Right forelimb (tissue), 1 donor: ENCODE measurements around the gene NUCKS1.

Experiments
- DNase-seq: peaks from one replicate; pipeline ENCODE4 v3.0.0-alpha.2; 2018

NUCKS1 gene

DNA sequence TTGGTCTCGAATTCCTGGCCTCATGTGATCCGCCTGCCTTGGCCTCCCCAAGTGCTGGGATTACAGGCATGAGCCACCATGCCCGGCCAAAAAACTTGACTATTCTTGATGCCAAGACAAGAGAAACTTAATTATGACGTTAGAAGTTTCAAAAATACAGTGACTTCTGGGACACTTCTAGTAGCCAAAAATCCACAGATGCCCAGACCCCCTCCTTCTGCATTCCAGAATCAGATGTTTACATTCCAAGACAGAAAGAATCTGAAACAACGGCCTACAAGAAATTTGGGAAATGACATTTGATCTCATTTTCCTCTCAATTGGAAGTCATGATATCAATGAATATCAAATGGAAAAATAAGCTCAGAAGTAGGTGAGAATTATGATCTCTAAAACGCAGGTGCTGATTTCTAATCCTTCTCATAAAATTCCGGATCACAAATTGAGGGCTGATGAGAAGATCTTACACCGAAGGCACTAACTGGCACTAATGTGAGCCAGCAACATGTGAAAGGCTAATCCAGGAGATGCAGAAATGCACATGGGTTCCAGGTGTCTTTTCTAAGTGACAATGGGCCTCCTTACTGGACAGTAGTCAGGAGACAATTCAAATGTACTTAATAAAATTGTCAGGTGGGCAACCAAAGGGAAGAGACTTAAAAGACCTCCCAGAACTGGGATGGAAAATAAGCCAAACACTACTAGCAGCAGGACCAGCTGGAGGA, 19.8 kb upstream of the NUCKS1 start:
- DNase-seq = no peak

DNA sequence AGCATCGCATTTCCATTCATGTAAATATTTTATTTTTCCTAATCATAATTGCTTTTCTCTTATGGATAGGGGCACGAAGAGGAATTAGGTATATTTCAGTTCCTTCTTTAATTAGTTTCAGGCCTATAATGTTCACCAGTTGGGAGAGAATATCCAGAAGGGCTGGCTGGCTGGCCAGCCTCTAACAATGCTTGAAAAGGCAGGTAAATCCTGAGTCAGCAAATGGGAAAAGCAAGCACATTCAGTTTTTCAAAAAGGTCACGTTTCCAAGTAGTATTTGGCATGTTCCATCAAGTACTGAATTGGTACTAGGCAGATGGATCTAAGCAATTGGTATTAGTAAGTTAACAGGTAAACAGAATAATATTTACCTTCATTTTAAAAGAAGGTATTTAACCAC, 17.3 kb upstream of the NUCKS1 start:
- DNase-seq = no peak

DNA sequence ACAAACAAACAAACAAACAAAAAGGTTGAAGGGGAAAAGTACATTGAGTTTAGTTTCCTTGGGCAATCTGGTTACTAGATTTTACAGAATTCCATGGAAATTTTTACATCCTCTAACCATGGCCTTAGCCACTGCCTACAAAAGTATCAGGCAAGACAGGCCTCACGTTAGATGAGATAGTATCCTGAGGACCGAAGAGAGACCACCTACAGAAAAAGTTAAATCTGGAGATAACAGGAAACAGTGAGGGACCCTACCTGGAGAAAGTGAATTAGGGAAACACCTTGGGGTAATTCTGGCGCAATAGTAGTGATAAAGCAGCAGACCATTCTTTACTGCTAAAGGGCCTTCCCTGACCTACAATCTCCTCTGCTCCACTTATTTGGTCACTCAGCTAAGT, 16.6 kb upstream of the NUCKS1 start:
- no peak for DNase-seq

GRCh38 chr1:205766038-205766437, 16.1 kb upstream of the NUCKS1 start:
- no peak for DNase-seq

DNA sequence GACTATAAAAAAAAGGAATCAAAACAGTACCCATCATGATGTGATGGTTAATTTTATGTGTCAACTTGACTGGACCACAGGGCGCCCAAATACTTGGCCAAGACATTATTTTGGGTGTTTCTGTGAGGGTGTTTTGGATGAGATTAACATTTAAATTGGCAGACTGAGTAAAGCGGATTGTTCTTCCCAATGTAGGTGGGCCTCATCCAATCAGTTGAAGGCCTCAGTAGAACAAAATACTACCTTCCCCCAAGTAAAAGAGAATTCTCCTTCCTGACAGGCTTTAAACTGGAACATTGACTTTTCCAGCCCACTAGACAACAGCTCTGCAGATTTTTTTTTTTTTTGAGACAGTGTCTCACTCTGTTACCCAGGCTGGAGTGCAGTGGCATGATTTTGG, 14.6 kb upstream of the NUCKS1 start:
- DNase-seq = no peak

- DNase-seq = no peak
Measured at GRCh38 chr1:205763980-205764379, 14.0 kb upstream of the NUCKS1 start.

GRCh38 chr1:205760606-205761005, 10.6 kb upstream of the NUCKS1 start:
- no peak for DNase-seq

GRCh38 chr1:205756552-205756951, 6.6 kb upstream of the NUCKS1 start:
- DNase-seq = no peak

DNA sequence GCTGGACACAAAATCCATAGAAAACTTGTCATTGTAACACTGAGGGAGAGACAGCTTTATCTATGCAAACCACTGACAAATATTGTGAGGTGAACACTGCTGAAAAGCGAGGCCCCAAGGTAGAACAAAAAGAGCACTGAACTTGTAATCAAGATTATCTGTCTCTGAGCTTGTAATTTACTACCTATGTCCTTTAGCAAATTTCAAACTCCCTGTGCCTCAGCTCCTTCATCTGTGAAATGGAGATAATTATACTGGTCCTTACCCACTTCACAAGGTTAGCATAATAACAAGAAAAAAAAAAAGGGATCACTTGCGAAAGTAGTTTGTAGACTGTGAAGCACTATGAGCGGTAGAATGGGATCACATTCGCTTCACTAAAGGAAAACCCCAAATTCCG, 4.9 kb upstream of the NUCKS1 start:
- no peak for DNase-seq

DNA sequence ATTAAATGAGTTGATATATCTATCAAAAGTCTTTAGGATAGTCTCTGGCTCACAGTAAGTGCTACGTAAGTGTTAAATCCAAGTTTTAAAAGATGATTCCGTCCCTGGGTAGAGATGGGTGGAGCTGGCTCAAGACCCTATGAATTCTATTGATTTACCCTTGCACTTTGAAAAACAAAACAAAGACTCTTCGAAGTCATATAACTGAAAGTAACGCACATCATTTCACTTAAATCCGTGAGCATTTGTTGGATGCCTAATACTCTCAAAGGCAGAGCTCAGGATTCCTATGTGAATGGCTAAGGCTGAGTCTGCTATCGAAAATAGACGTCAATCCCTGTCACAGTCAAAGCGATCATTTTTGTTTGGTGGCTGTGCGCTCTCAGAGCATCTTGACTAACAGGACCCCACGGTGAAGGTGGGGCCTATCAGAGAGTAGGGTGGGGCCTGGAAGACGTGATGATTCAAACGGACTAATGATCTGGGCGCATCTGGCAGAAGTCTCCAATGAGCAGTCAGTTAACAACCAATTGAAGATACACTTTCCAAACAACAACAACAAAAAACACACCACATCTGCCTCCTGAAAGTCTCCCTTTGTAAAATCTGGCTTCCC, 1.2 kb upstream of the NUCKS1 start:
- no peak for DNase-seq

DNA sequence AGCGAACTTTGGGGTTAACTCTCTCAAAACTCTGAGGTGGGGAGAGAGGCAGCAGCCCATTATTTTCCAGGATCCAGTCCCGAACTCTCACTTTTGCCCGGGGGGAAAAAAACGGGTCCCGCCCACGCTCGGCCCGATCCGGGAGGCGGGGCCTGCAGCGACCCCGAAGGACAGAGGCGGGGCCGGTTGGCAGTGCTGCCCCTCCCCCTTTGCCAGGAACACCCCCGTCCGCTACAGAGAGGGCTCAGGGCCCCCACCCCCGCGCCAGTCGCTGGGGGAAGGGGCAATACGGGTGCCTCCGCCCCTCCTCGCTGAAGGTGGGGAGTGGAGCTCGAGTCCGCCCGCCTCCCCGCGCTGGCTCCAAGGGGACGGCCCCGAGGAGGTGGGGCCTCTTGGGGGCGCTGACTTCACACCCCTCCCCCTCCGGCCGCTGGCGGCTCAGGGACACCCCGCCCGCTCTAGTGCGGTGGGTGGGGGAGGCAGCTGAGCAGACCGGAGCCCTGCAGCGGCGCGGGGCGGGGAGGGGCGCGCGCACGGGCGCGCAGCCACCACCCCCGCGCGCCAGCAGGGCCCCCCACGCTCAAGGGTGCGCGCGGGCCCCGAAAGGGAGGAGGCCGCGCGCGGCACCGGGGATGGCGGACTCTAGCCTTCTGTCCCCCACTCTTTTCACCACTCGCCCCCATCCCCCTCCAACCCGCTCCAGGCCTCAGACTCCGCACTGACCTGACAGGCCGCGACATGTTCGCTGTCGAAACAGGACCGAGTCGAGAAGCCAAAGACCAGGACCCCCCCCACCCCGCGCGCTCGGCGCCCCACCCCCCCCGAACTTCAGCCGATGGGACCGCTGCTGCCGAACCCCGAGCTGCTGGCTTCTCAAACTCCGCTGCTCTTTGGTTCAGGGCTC, 496 bp downstream of the NUCKS1 start:
- peak; percentile 97 for DNase-seq

DNA sequence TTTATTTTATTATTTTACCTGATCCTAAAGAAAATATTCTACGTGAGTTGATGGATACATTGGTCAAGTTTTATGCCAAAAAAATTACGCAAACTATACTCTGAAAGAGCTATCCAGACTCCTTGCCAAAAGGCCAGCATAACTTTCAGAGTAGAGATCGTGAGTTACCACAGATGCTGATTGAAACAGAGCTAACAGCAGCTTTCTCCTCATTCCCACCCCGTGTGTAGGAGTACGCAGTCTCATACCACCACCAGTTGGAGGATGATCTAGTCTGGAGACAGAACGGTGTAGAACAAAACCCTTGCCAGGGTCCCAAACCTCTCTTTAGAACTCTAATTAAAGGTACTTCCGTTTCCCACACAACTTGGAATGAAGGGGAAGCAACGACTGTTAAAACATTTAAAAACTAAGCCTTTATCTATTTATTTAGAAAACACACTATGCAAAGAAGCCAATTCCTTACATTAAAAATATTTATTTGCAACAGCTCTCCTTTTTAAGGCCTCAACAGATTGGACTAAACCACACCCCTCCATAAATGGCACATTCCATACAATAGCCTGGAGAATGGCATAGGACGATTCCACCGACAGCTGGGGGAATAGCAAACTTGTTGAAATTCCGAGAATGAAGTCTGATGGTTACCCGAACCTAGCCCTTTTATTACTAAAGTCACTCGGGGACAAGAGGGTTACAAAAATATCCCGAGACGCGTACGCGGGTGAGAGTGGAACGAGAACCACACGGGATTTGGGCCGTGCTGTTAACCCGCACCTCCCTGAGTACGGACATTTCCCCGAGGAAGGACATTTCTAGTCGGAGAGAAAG, 1.4 kb downstream of the NUCKS1 start:
- peak; percentile 50 for DNase-seq

- DNase-seq = no peak
Measured at GRCh38 chr1:205746757-205747412, 3.1 kb downstream of the NUCKS1 start.

DNA sequence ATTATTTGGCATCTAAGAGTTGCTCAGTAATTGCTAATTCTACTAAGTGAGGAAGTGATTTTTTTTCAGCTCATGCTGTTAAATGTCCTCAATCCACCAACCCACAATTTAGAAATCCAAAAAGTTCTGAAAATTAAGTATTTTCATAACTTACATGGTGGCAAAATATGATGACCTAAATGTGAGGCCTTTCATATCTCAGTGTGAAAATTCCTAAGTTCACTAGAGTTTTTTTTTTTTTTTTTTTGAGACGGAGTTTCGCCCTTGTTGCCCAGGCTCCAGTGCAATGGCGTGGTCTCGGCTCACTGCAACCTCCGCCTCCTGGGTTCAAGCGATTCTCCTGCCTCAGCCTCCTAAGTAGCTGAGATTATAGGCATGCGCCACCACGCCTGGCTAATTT, 5.6 kb downstream of the NUCKS1 start:
- DNase-seq = no peak

GRCh38 chr1:205743977-205744376, 6.0 kb downstream of the NUCKS1 start:
- no peak for DNase-seq

GRCh38 chr1:205741681-205742080, 8.3 kb downstream of the NUCKS1 start:
- no peak for DNase-seq

GRCh38 chr1:205739348-205740160, 10.4 kb downstream of the NUCKS1 start:
- DNase-seq = no peak

DNA sequence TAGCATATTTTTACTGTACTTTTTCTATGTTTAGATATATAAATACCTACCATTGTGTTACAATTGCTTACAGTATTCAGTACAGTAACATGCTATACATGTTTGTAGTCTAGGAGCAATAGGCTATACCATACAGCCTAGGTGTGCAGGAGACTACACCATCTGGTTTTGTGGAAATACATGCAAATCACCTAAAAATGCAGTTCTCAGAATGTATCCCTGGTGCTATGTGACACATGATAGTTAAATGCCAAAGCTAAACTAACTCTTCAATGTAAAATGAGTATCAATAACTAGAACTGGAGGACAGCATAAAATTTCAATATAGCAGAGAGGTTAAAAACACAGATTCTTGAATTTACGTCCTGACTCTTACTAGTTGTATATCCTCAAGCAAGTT, 14.8 kb downstream of the NUCKS1 start:
- DNase-seq = no peak

- no peak for DNase-seq
Measured at GRCh38 chr1:205733438-205734175, 16.4 kb downstream of the NUCKS1 start.

DNA sequence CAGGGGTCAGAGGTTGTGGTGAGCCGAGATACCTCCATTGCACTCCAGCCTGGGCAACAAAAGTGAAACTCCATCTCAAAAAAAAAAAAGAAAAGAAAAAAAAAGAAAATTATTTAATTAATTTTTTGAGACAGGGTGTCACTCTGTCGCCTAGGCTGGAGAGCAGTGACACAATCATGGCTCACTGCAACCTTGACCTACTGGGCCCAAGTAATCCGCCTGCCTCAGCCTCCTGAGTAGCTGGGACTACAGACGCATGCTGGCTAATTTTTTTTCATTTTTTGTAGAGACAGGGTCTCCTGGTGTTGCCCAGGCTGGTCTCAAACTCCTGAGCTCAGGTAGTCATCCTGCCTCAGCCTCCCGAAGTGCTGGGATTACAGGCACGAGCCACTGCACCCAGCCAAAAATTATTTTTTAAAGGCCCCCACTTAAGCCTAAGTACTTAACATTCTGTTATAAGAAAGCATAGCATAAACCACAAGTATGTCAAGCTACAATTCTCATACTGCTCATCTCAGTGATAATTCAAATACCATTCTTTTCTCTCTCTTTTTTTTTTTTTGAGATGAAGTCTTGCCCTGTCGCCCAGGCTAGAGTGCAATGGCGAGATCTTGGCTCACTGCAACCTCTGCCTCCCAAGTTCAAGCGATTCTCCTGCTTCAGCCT, 19.9 kb downstream of the NUCKS1 start:
- DNase-seq = no peak
